NT2/D1 (cell line): ENCODE data around the gene ITGBL1.

Experiments used
- SUZ12 ChIP-seq: IDR thresholded peaks from 2 replicates; pipeline ENCODE4 v1.6.1; 2011; ENCODE audit not compliant: insufficient read length, insufficient read depth; ENCODE audit errors: extremely low read depth
- ZNF274 ChIP-seq: IDR thresholded peaks from 2 replicates; pipeline ENCODE4 v1.6.1; 2011; ENCODE audit warnings: mild to moderate bottlenecking, low read depth, low read length

DNA sequence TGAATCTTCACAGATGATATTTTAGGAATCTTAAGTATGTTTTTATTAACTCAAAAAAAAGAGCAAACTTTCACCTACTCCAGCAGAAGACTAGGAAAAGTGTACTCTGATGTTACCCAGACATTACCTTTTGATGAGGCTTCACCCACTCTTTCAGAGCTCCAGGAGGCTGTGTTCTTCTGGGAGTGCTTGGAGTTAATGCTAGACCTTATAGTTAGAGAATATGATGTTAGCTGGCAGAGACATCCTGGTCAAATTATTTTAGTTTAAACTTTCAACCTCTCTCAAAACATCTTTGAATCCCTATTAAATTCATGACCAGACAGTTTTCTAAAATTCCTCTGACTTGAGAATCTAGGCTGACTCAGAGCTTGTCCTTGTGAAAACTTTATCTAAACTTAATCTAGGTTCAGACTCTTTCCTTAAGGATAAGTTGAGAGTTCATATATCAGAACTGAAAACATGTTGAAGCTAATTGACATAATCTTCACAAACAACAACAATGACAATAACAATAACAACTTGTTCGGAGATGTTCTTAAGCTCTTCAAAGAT is 82.8 kb downstream of the ITGBL1 start:
- TF ChIP-seq SUZ12 (no peak), ZNF274 (no peak)
